Activated CD8-positive, alpha-beta memory T cell treated with anti-CD3 and anti-CD28 coated beads, Interleukin-2, amount 50 U/mL, for 1 hour (primary cell): Measurements from ENCODE around the gene PIMREG.

ENCODE experiments used
- DNase-seq: peaks from one replicate; pipeline ENCODE4 v3.0.0-alpha.2; 2020; ENCODE audit errors: extremely low read depth

PIMREG gene, protein sequence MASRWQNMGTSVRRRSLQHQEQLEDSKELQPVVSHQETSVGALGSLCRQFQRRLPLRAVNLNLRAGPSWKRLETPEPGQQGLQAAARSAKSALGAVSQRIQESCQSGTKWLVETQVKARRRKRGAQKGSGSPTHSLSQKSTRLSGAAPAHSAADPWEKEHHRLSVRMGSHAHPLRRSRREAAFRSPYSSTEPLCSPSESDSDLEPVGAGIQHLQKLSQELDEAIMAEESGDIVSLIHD

DNA sequence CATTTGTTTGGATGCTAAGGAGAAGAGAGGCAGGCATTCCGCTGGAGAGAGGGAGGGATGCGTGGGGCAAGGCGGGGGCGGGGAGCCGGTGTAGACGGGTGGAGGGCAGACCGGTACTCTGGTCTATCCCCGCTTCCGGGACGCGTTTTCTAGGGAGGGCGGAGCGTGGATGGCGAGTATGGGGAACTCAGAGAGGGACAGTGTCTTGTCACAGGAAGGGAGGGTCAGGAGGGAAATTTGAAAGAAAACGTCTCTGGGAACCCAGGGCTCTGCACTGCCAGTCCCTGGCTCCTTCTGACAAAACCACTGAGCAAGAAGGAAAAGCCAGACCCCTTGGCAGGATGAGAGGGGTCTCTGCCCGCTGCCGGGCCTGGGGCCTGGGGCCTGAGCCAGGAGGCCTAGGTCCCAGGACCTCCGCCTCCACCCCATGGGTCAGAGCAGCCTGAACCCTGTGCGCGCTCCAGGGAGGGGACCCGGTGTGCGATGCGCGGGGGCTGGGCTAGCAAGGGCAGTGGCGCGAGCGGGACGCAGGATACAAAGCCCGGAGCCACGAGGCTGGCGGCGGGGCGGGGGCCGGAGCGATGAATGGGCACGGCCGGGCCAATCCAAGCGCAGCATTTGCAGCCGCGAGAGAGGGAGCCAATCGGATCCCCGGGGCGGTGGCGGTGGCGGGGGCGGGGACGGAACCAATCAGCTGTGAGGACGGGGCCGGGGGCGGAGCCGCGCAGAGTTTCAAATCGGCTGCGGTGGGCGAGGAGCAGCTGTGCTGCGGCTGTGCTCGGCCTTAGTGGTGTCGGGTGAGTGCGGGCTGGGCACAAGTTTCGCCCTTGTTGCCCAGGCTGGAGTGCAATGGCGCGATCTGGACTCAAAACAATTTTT lies at the start of gene PIMREG:
TSS of gene PIMREG (plus strand) at position 764 of the 879 bp plus-strand sequence. CDS start 656 bp downstream, outside the sequence.
- DNase-seq, result peak; percentile 65

DNA sequence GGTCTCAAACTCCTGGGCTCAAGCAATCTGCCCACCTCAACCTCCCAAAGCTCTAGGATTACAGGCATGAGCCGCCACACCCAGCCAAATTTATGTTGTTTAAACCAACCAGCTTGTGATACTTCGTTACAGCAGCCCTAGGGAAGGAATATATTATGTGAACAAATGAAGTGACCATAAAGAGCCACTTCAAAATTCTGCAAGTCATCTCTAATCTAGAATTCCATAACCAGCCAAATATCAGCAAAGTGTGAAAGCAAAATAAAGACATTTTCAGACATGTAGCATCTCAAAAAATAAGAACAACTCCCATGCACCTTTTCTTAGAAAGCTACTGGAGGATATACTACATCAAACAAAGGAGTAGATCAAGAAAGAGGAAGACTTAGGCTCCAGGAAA lies 45.3 kb upstream of the PIMREG start:
- no peak for DNase-seq

DNA sequence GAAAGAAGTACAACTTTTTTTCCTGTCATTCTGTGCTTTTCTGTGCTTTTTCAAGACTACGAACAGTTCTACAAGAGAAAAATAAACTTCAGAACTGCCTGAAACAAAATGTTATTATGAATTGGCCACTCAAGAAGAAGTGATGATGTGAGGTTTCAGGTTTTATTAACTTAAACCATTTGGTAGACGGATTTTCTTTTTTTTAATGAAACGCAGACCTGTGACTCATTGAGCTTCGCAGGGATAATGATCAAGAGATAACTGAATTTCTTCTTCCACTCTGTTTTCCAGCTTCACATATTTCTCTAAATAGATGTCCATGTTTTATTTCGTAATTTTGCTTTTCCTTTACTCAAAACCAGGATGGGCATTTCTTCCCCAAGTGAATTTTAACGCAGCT lies 42.0 kb upstream of the PIMREG start:
- no peak for DNase-seq

DNA sequence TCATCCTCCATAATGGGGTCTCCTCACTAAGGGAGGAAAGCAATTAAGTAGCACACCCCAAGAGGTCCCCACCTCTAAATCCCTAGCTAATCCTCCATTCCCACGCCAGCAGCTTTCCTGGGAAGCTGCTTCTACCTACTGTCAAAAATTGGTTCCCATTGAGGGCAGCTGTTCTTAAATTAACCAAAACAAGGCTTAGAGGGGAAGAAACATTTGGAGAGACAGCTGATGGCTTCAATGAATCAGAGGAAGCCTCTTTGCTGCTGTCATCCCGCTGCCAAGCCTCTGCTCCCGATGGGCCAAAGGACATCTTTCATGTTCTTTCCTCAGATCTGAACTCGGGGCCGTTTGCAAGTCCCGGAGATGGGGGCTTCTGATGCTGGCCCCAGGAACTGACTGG lies 36.0 kb upstream of the PIMREG start:
- DNase-seq, result no peak

DNA sequence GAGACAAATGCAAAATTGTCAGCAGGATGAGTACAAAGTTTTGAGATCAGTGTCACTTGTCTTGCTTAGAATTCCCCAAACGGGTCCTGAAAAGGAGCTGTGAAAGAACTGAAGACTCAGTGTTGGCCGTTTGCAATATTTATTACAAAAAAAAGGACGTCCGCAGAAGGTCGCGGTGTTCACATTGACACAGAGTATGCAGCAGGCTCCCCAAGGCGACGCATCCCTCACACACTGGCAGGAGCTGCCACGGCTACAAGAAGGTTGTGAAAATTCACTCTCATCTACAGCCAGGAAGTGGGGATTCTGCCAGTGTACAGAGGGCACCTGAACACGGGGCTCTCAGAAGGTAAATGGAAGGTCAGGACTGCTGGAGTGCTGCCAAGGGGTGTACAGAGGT lies 35.5 kb upstream of the PIMREG start:
- DNase-seq, result no peak

DNA sequence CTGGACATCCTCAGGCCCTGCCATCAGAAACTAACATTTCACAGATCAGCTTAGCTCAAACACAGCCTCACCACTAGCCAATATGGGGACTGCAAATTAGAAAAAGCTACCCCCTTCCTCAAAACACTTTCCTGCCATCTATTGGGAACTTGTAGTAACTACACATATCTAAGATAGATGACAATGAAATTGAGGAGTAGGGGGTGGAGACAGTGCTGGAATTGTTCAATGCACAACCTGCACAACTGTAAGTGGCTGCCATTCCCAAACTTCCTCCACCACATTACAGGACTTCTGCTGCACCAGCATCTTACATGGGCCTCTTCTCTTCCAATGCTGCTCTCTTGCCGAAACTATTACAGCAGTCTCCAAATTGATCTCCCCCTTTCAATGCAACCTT lies 31.2 kb upstream of the PIMREG start:
- no peak for DNase-seq

DNA sequence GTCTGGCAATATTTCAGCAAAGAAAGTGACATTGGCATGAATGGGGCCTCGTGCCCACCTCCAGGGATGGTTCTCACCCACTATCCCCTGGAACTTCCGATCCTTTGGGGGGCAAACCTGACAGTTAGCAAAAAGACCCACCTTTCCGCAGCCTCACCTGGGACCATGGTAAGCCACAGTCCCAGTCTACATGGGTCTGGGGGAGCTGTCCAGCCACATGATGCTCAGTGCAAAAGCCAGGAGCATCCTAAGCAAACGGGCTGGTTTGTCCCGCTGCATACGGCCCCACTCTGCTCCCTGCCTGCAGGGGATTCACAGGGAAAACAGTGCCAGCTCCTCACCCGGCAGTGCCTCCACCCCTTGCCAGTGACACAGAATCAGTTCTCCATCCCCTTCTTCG lies 28.6 kb upstream of the PIMREG start:
- DNase-seq, result no peak

DNA sequence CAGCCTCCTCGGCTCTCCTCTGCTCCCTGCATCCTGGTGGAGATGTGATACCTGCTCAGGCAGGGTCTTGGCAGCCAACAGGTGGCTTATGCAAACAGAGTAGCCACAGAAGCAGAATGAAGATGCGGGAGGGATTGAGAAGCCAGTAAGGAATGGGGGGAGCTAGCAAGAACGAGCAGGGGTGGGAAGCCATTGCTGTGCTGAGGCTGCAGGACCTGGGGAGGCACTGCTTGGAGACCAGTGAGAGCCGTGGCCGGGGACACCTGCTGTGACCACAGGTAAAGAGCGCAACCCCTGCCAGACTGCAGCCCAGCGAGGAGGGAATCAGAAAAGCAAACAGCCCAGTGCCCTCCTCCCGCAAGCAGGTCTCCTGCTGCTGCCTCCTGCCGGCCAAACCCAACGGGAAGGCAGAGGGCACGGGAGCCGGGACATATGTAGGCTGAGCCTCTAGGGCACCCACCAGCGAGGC lies 24.0 kb upstream of the PIMREG start:
- DNase-seq, result no peak

DNA sequence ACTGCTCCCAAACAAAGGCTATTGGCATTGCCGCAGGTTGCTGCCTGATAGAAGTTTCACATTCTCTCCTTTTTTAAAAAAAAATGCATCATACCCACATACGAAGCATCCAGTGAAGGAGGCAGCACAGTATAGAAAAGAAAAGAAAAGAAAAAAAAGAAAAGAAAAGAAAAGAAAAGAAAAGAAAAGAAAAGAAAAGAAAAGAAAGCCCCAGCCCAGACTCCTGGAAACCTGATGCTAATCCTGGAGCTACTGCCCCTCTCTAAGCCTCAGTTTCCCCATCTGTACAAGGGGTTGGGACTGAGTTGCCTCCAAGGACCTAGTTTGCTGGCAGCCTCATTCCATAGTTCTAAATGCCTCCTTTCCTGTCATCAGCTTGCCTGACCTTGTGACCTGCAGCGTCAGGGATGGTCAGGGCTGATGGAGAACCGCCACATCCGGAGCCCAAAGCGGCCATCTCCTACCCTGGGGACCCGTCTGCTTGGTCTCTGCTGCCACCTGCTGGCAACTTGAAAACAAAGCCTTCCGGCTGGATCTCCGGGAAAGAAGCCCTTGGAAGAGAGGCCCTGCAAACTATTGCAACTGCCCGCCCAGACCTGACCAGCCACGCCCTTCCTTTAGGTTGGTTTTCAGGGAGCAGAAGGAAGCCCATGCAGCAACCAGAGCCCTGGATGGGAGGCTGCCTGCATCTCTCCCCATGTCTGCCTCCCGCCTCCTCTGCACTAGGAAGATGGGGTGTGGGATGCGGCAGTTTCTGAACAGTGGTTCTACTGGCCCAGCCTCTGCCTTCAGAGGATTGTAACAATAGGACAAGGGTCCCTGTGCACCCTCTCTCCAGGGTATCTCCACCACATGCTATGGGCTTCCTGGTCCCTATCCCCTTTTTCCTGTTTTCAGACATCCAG lies 22.3 kb upstream of the PIMREG start:
- no peak for DNase-seq

DNA sequence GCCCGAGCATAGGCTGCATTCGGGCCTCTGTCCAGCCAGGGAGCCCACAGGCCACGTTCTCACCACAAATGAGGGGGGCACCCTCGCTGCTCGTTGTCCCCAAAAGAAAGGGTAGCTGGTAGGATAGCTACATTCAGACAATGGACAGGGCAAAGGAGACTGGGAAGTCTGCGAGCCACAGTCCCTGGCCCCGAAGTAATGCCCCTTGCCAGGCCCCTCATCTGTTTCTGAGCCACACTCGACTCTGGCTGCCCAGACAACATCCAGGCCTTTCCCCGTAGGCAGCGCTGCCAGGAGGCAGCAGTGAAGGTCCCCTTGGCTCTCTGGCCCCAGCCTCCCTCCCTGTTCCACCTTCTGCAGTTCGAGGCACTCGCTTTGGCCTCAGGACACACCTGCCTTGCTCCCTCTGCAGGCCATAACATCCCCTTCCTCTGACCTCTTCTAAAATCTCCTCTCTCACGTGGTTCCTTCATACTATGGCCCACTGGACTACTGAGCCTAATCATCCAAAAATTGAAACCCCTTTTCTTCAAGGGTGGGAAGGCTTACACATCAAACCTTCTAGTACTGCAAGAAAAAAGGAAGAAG lies 21.5 kb upstream of the PIMREG start:
- DNase-seq, result no peak

DNA sequence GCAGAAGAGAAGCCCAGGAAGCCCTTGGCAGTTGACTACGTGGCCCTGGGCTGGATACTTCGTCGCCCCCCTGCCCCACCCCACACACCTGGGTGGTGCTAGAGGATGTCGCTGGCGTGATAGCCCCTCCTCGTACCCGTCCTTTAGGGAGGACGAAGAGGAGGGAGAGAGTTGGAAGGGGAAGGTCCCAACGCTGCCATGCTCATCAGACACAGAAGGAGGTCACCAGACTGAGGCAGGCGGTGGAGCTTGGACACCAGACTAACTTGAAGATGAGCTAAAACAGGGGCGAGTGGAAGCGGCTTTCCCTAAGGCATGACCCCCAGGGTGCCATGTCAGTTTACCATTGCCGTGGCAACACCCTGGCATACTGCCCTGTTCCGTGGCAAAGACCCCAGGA lies 20.3 kb upstream of the PIMREG start:
- no peak for DNase-seq

DNA sequence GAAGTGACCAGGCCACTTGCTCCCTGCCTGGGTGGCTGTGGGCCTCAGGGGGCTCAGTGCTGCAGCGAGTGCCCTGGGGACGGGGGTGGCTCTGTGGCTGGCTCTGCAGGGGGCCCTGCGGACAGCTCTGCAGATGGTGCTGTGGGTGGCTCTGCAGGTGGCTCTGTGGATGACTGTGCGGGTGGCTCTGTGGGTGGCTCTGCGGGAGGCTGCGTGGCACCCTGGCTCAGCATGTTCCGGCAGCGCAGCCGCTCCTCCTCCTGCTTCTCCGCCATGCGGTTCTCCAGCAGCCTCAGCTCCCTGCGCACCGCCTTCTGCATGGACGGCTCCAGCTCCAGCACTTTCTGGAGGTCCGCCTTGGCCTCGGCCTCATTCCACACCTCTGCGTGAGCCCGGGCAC lies 18.8 kb upstream of the PIMREG start:
- no peak for DNase-seq

DNA sequence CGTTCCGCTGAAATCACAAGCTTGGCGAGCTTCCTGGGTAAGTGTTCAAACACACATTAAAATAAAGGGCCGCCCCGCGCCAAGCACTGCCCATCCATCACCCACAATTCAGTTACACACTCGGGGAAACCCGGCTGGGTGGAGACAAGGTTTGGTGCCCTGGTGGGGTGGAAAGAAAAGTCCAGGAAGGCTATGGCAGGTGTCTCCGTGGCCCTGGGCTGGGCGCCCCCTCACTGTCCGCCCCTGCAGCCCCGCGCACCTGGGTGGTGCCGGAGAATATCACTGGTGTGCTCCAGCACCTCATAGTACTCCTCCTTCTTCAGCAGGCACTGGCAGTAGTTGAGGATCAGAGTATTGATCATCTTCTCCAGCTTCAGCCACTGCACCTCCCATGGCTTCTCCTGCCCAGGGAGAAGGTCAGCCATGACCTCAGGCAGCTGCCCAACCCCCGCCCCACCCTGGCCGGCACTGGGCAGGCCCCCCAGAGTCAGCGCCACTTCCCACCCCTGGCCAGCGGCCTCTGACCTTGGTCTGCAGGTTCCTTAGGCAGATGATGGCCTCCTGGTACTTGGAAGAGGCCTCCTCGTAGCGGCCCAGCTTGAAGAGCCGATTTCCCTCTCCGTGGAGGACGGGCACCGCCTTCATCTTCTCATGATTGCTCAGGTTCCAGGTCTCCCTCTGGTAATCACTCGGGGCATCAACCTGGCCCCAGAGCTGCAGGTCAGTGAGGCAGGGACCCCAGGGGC lies 17.7 kb upstream of the PIMREG start:
- DNase-seq, result no peak

DNA sequence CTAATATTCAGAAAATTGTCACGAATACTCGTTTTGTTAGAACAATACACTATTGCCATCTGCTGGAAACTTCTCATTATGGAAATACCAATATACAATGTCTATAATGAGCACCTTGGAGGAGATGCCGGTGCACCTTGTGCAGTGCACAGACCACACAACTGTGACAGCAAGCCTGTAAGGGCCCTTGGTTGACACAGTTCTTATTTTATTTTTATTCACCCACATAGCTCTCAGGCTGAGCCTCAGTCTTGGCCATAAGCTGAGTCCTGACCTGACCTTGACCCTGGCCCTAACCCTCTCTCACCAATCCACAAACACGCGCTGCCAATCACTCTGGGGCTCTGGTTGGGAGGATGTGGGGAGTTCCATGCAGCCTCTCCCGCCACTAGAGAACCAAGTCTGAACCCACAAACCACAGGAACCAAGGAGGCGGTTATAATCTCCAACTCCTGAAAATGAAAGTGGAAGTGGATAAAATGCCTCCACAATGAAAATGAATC lies 16.9 kb upstream of the PIMREG start:
- DNase-seq, result no peak

DNA sequence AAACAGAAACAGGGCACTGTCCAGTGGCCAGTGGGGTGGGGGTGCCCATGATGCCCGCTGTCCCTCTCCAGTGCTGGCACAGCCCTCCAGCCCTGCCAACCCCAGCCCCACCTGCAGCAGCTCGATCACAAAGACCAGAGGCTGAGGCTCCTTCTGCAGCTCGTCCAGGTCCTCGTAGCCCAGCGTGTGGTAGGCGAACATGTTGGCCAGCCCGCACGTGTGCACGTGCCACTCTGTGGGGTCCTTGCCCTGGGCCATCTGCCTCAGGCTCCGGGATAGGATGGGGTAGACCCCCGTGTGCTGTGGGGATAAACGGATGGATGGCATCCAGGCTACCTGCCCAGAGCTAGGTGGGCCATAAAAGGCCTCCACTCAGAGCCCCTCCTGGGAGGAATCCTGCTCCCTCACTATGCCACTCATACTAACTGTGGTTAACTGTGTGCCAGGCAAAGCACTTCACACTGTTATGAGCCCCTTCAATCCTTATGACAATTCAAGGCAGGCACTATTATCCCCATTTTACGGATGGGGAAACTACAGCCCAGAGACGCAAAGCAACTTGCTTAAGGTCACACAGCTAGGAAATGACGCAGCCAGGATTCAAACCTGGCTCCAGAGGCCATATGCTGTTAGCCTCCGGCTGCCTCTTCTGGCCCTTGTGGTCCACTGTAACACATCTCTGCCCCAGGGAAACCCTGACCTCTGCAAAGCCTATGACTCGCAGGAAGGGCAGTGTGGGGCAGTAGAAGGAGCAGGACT lies 15.9 kb upstream of the PIMREG start:
- DNase-seq, result no peak

DNA sequence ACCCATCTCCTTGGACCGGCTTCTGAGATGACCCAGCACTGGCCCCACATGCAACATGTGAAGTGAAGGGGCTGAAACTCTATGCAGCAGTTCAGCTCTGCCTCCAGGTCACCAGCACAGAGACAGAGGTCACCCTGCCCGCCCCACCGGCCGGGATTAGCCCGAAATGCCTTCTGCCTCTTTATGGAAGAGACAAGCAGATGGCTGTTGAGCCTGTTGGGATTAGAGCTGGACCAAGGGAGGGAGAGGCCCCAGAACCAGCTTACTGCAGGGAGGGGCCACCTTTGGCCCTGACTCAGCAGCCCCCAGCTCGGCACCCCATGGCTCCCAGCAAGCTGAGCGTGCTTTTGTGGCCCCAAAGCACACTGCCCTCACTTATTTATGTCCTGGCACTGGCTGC lies 15.0 kb upstream of the PIMREG start:
- DNase-seq, result no peak

DNA sequence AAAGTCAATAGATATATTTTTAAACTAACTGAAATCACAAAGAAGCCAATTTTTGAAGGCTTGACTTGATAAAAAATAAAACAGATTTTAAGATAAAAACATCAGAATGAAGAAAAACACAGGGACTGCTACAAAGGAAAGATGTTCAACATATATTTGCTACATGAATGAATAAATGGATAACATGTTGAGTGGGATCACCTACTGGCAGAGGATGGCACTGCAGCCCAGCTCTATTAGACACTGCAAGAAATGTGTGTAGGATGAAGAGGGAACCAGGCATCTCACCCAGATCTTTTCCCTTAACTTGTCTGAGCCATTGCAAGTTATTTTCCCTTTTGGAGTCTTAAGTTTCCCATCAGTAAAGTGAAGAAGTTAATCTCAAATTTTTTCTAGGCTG lies 13.5 kb upstream of the PIMREG start:
- DNase-seq, result no peak

DNA sequence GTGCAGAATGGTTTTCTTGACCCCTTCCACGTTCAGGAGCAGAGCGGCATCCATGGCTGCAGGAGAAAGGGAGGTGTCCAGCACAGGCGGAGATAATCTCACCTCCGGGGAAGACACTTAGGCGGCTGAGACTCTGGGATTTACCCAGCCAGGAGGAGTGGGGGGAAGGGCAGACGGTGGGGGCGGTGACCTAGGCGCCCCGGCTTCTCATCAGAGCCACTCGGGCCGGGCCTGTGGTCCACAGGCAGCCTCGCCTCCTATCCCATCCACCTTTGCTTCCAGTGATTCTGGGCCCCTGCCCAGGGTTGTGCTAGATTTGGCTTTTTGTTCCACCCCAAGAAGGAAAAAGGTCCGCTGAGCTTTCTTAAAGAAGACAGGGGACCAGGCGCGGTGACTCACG lies 9.2 kb upstream of the PIMREG start, which contains the start of gene AIPL1:
TSS of gene AIPL1 (minus strand) at position 71 of the 400 bp plus-strand sequence. CDS start at position 54, 17 bp downstream.
- DNase-seq, result no peak

DNA sequence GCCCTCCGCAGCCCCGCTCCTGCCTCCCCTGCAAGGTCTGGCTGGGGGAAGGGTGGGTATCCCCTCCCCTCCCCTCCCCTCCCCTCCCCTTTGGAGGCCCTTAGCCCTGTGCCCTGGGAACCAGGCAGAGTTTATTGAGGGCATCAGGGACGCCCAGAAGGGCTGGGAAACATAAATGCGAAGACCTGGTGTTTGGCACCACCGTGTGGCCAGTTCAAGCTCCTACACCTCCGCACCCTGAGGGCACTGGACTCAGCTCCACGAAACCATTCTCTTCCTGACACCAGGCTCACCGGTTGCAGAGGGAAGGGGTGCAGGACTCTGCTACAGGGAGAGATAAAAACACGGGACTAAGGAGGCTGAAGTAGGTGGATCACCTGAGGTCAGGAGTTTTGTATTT lies 8.3 kb upstream of the PIMREG start:
- no peak for DNase-seq

DNA sequence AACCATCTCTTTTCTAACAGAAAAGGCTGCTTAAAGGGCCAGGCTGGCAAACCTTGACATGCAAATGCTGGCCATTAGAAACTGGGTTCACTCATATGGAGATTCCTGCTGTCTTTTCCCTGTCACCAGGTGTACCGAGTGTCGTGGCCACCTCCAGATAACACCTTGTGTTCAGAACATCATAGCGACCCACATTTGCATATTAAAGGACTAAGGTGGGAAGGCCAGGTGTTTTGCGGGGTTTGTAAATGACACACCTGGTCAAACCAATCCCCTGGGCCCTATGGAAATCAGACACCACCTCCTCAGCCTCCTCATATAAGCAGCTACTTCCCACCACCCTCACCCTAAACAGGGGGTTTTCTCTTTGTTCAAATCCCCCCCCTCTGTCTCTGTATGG lies 6.8 kb upstream of the PIMREG start:
- DNase-seq, result no peak
